ENCODE measurements around the gene RARRES2. TPM values are rescaled to one million over a fixed set of nuclear protein-coding genes. Genes with fewer than 3 reads are reported as not detected.

The RARRES2 gene
- polyA plus RNA-seq, 2 of the 4 experiments (the other 2 are of a cell fraction): not detected

DNA sequence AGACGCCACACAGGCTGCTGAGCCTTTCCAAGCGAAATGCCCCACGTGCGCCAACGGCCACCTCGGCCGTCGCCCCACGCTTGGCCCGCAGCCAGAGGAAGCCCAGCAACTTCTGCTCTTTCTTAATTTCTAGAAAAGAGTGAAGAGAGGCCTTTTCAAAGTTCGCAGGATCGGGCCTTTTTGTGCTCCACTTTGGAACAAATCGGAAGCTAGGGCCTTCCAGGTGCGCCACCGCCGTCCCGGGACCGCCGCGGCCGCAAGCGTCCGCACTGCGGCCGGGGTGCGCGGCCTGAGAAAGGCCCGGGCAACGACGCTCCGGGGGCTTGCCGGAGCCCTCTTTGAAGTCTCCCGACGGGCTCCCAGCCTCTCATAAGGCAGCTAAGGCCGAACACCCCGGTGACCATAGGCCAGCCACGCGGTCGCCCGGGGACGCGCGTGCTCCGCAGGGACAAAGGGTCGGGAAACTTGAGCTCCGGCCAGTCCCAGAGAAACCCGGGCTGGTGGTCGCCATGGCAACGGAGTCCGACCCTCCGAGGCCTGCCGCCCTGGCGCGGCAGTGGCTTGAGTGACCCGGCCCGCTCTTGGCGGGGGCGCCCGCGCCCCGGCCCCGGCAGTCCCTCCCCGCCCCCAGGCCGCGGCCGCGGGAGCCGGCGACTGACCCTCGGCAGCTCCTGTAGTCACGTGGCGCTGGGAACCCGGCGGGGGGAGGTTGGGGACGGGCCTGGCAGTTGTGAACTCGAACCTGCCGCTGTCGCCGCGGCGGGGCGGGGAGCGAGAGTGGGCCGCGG, 26.9 kb upstream of the RARRES2 start, which contains the start of gene REPIN1 (continued):
- TF ChIP-seq, protein P1, sequence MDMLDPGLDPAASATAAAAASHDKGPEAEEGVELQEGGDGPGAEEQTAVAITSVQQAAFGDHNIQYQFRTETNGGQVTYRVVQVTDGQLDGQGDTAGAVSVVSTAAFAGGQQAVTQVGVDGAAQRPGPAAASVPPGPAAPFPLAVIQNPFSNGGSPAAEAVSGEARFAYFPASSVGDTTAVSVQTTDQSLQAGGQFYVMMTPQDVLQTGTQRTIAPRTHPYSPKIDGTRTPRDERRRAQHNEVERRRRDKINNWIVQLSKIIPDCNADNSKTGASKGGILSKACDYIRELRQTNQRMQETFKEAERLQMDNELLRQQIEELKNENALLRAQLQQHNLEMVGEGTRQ (IDR thresholded peaks at IDR 0.05): peak; percentile 56
- TF ChIP-seq PHF8 (IDR thresholded peaks at IDR 0.05; ENCODE audit: borderline replicate concordance, low read depth) (peak; percentile 94), BHLHE40 (IDR thresholded peaks at IDR 0.05; ENCODE audit: low read depth, low read length) (0 out of 2 replicates have a peak, but pooled peaks have one; percentile 39), SREBF2 (IDR thresholded peaks at IDR 0.05) (no peak), HDAC2 (IDR thresholded peaks at IDR 0.05) (peak; percentile 68; the same call in 1 of the 2 replicates), CBX8 (IDR thresholded peaks at IDR 0.05) (no peak), TFCP2L1 (CRISPR knock-in tag; IDR thresholded peaks at IDR 0.05) (no peak), EP300 (IDR thresholded peaks at IDR 0.05) (no peak), ESRRA (IDR thresholded peaks at IDR 0.05; ENCODE audit: borderline replicate concordance, low read length) (no peak), CBX2 (IDR thresholded peaks at IDR 0.05; ENCODE audit: borderline replicate concordance, low read depth) (no peak)
- TF ChIP-seq, protein P2, sequence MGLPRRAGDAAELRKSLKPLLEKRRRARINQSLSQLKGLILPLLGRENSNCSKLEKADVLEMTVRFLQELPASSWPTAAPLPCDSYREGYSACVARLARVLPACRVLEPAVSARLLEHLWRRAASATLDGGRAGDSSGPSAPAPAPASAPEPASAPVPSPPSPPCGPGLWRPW (IDR thresholded peaks at IDR 0.05): no peak

DNA sequence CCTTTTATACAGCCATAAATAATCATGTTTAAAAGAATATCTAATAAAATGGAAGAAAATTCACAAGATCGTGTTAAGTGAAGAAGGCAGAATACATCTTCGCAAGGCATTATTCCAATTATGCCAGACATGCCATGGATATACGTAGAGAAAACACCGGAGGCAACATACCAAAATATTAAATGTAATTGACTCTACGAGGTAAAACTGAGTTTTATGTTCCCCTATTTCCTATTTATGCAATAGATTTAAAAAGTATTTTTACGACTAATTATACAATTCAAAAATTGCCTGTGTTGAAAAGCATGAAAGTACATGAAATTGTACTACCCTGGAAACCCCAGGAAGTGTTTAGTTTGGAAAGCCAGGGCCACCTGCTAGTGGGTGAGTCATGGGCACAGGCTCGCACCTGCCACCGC, 26.3 kb upstream of the RARRES2 start:
- 51% methylated on average over 8 of the region's 8 CpGs for WGBS (ENCODE audit: missing lambda C conversion rate)
- peak; percentile 53 to 66; a peak in 4 of 6 replicates for ATAC-seq
- FAIRE-seq: no peak
- Histone ChIP-seq H3K4me2 (peak overlapping the region; percentile 100), H3K4me3 (peak overlapping the region; percentile 96), H3K9me3 (no peaks in the 10 kb centered on the region), H3K4me1 (peaks cover 19% of the 10 kb centered on the region; the same call in 2 of the 3 replicates), H3K27ac (peak overlapping the region; percentile 96 to 100)
- TF ChIP-seq FOSL2 (IDR thresholded peaks at IDR 0.05) (no peak), FOSL2 (CRISPR knock-in tag; IDR thresholded peaks at IDR 0.05) (peak; percentile 87), RNF2 (IDR thresholded peaks at IDR 0.05; ENCODE audit: borderline replicate concordance, low read depth) (no peak)
- TF ChIP-seq, protein P3, sequence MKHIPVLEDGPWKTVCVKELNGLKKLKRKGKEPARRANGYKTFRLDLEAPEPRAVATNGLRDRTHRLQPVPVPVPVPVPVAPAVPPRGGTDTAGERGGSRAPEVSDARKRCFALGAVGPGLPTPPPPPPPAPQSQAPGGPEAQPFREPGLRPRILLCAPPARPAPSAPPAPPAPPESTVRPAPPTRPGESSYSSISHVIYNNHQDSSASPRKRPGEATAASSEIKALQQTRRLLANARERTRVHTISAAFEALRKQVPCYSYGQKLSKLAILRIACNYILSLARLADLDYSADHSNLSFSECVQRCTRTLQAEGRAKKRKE (CRISPR knock-in tag; IDR thresholded peaks at IDR 0.05; ENCODE audit: low read depth): peak; percentile 74; the same call in 1 of the 2 replicates
- CTCF ChIA-PET: interaction anchor here (1.2 to 6.7 kb wide), 4 partner anchors 11 to 54 kb away, joined by 3 to 44 read pairs (median 4); no protein-coding TSS in a partner anchor
- peak in 1 of 2 experiments; percentile 83 for DNase-seq (ENCODE audit: low read depth in 1 of 2, low spot score in 1 of 2)
- POLR2A ChIA-PET: interaction anchor here (1.1 to 3.1 kb wide), 3 partner anchors 10 to 40 kb away, joined by 3 to 44 read pairs (median 20); a partner anchor contains a TSS

DNA sequence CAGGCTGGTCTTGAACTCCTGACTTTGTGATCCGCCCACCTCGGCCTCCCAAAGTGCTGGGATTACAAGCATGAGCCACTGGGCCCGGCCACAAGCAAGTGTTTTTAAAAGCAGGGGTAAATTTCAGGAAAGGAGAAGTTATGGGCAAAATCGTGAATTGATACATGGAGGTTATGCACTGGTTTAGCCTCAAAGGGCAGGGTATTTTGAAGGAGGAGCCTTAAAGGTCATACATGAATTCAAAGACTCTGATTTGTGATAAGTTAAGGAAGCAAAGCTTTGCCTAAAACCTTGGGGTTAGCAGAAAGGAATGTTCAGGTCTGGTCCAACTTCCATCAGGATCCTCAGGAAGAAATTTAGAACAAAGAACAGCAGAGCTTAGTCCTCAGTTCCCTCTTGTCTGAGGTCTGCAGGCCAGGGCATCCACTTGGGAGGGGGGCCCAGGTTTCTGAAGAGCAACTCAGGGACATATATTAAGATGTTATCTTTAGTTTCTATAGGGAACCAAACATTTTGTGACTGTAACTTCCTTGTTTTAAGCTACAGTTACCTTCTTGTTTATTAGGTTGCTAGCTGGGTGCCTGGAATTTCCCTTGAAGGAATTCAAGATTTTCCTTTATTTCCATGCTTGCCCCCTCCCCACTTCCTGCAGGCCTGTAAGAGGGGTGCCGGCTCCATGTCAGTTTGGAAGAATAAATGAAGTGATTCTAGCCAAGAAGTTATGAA, 24.4 kb upstream of the RARRES2 start:
- Histone ChIP-seq H3K27ac (0 out of 6 replicates have a peak overlapping the region, but pooled peaks of 1 of the 2 experiments have one; percentile 8), H3K4me1 (peaks cover 19% of the 10 kb centered on the region; the same call in 2 of the 3 replicates), H3K9me3 (no peaks in the 10 kb centered on the region), H3K4me3 (no peak overlapping the region), H3K4me2 (no peak overlapping the region)
- FAIRE-seq (no peak), ATAC-seq (no peak), DNase-seq (ENCODE audit: low read depth in 1 of 2, low spot score in 1 of 2) (no peak)
- 85% methylated on average over 5 of the region's 5 CpGs for WGBS (ENCODE audit: missing lambda C conversion rate)
- ChIA-PET CTCF (interaction anchor here (0.7 to 6.7 kb wide), 4 partner anchors 9 to 528 kb away, joined by 3 to 44 read pairs (median 4); partner anchors contain the start of gene ZNF862), POLR2A (no interaction called here)
- TF ChIP-seq SMC3 (IDR thresholded peaks at IDR 0.05) (no peak), HDAC2 (IDR thresholded peaks at IDR 0.05) (no peak), CHD2 (IDR thresholded peaks at IDR 0.05; ENCODE audit: low read length, partially characterized antibody) (no peak), ZC3H11A (IDR thresholded peaks at IDR 0.05) (no peak), TFCP2L1 (CRISPR knock-in tag; IDR thresholded peaks at IDR 0.05) (no peak)
- TF ChIP-seq, protein P4, sequence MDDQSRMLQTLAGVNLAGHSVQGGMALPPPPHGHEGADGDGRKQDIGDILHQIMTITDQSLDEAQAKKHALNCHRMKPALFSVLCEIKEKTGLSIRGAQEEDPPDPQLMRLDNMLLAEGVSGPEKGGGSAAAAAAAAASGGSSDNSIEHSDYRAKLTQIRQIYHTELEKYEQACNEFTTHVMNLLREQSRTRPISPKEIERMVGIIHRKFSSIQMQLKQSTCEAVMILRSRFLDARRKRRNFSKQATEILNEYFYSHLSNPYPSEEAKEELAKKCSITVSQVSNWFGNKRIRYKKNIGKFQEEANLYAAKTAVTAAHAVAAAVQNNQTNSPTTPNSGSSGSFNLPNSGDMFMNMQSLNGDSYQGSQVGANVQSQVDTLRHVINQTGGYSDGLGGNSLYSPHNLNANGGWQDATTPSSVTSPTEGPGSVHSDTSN (IDR thresholded peaks at IDR 0.05): no peak

All from A549 (cell line).